SK-N-DZ (cell line): ENCODE results near the gene CTNNBL1.
A peak's percentile ranks its signal among the peaks of the same experiment; 100 is the strongest.
"Not testable (repeated sequence)": the region's sequence is repeated elsewhere in the genome, so short reads cannot be mapped to it uniquely, and the experiment has no call there.

Experiments
- DNase-seq: peaks from one replicate; pipeline ENCODE4 v3.0.0-alpha.2; 2015; ENCODE audit warnings: low spot score

The CTNNBL1 gene

DNA sequence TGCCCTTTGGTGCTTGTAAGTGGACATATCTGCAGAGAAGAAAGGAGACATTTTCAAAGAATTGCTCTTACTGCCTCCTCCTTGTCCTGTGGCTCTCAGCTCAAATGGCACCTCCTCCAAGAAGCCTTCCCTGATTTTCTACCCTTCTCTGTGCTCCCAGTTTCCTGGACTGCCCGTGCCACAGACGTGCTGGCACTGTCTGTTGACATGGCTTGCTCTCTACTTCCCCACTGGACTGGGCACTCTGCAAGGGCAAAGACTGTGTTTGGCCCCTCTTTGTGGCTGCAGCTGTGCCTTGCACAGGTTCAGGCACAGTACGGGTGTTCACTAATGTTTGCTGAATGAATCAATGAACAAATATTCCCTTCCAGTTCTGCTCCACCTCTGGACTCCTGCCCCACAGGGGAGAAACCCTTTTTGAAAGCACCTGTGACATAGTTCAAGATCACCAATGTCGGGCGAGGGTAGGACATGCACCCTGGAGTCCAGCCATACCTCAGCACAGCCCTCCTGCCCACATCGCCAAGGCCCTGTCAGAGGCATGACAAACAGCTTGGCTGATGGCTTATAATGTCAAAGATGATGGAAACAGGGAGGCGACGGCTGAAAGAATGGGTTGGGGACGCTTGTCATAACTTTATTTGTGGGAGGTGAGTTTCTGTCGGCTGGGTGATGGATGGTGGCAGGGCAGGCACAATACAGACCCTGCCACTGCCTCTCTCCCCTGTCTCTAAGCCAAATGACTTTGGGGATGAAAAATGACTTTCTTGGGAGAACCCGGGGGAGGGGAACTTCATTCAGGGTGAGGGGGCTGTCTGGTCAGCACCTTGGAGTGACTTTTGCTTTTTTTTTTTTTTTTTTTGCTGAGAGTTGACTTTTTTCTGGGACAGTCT is 15.6 kb upstream of the CTNNBL1 start:
- DNase-seq: no peak

DNA sequence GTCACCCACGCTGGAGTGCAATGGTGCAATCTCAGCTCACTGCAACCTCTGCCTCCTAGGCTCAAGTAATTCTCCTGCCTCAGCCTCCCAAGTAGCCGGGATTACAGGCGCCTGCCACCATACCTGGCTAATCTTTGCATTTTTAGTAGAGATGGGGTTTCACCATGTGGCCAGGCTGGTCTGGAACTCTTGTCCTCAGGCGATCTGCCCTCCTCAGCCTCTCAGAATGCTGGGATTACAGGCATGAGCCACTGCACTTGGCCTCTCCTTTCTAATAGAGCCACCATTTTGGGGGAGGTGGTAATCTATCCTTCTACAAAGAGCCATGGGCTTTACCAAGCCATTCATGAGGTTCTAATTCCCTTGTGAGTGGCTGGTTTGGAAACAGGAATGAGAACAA is 14.1 kb upstream of the CTNNBL1 start:
- not testable (repeated sequence) for DNase-seq

DNA sequence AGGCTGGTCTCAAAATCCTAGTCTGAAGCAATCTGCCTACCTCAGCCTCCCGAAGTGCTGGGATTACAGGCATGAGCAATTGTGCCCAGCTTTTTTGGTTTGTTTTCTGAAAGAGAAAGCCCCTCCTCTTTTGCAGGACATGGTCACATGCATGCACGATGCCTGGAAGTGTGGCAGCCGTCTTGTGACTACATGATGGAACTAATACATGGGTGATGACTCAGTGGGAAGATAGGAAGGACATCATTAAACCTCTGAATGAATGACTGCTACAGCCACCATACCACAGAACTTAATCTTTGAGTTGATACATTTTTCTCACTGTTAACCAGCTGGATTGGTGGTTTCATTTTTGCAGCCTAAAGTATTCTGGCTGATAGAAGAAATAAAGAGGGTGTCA is 13.4 kb upstream of the CTNNBL1 start:
- DNase-seq: no peak

DNA sequence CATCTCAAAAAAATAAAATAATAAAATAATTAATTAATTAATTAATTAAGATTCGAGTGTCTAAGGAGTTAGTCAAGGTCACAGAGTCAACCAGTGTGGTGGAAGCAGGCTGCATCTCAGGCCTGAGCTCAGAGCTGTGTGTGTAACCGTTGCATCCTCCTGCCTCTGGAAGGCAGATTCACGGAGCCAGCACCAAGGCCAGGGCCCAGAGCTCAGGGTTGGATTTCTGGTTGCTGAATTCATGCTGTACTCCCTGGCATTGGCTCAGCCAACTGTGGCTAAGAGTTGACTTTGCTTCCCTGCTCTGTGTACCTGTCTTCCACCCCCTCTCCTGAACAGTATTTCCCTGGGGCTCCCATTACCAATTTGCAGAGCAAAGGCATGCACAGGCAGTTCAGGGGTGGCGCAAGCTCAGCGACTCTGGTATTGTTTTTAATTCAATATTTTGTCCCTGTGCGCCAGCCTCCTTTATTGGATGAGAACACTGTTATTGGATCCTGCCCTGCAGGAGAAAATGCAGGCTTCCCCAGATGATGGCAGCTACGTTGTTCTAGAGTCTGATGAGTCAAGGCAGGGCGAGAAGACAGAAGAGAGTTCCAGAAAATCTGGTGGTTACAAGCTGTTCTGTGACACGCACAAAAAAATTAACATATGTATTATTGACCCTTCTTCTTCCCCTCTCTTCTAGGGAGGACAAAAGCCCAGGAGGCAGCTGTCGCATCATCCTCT is 12.3 kb upstream of the CTNNBL1 start:
- DNase-seq: peak; percentile 72

DNA sequence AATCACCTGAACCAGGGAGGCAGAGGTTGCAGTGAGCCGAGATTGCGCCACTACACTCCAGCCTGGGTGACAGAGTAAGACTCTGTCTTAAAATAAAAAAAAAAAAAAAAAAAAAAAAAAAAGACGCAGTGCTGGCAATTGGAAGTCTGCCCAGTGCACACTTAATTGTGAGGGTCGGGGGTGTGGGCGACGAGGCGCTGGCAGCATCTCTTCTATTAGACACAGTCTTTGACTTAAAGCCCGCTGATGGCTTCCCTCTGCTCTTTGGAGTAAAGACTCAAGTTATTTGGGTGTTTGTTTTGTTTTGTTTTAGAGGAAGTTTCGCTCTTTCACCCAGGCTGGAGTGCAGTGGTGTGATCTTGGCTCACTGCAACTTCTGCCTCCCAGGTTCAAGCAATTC is 10.7 kb upstream of the CTNNBL1 start:
- DNase-seq: not testable (repeated sequence)

DNA sequence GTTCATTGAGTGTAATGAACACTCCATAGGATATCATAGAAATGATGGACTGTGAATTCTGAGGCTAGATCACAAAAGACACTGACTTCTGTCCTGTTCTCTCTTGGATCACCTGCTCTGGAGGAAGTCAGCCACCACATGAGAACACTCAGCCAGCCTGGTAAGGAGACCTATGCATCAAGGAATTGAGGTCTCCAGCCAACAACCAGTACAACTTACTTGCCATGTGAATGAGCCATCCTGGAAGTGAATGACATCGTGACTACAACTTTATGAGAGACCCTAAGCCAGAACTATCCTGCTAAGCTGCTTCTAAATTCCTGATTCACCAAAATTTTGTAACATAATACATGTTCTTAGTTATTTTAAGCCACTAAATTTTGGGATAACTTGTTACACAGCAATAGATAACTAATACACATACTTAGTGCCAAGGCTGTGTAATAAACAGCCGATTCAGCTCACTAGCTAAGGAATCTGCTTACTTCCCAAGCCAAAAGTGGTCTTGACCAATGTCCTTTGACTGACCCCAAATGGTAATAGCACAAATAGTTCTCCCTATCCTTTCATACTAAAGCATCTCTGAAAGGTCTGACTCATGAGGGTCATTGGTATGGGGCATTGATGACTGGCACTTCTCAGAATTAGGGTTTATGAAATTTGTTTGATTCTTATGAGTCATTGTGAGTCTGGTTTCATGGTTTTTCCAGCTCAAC is 6.9 kb upstream of the CTNNBL1 start:
- DNase-seq: no peak

DNA sequence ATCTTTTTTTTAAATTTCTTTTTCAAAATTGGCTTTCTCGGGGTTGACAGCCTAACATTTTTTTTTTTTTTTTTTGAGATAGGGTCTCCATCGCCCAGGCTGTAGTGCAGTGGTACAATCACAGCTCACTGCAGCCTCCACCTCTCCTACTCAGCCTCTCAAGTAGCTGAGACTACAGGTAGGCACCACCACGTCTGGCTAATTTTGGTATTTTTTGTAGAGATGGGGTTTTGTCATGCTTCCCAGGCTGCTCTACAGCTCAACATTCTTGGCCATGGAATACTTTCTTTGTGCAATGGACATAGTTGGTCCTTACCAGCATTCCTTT is 6.4 kb upstream of the CTNNBL1 start:
- no peak for DNase-seq

DNA sequence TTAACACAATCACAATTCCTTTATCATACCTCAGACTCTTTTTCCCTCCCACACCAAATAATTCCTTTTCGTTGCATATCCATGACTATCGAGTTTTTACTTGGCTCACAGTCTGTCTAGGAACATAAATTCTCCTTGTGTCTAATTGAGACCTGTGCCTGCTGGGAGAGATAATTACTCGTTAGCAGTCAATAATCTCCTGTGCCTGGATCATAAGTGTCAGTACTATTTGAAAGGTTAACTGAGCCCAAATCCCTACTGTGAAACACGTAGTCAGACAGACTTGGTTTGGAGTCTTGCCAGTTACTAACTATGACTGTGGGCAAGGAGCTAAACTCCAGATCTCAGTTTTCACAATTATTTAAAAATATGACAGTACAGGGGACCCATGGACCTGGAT is 5.7 kb upstream of the CTNNBL1 start:
- no peak for DNase-seq

DNA sequence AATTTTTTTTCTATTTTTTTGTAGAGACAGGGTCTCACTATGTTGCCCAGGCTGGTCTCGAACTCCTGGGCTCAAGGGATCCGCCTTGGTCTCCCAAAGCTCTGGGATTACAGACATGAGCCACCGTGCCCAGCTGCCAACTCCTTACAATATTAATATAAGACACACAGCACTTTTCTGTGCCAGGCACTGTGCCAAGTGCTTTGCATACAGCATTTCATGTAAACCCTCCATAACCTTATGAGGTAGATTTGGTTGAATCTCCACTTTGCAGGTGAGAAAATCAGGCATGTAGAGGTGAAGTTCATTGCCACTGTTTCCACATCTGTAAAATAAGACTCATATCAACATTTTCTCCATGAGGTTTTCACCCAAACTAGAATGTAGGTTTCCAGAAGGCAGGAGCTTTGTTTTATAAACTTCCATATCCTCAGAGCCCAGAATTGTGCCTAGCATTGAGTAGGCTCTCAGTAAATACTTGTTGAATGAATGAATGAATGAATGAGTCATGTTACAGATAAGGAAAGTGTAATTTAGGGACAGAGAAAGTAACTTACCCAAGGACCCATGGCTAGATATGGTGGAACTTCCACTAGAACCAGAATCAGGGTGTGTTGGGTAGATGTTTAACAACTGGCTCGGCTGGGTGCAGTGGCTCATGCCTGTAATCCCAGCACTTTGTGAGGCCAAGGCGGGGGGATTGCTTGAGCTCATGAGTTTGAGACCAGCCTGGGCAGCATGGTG is 3.0 kb upstream of the CTNNBL1 start:
- no peak for DNase-seq

DNA sequence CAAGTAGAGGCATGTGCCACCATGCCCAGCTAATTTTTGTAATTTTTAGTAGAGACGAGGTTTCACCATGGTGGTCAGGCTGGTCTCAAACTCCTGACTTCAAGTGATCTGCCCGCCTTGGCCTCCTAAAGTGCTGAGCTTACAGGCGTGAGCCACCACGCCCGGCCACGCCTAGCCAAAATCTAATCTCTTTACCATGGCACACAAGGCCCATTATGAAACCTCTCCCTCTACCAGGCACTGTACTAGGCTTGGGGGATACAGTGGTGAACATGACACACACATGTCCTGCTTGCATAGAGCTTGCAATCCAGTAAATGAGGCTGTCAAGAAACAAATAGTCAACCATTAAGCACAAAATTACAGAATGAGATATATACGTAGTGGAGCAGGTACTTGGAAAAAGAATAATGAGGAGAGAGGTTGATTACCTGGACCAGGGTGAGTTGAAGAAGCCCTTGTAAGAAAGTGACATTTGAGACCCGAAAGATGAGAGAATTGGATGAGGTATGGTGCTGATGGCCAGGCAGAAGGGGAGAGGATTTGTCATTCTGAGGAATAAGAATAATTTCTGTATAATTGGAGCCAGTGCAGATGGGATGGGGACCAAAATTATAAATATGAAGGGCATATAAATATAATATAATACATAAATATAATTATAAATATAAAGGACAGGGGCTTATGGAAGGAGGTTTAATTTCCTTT is 1.2 kb upstream of the CTNNBL1 start:
- DNase-seq: no peak

DNA sequence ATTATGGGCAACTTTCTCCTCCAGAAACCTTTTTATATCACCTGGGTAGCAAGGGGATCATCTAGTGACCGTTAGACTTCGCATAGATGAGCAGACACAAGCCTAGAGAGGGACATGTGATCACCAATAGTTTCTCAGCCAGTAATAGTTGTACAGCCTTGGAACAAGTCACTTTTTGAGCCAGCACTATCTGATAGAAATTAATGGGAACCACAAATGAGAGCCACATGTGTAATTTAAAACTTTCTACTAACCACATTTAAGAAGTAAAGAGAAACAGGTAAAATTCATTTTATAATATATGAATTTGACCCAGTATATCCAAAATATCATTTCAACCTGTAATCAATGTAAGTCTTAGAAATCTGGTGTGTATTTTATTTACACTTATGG is 592 bp upstream of the CTNNBL1 start:
- no peak for DNase-seq

DNA sequence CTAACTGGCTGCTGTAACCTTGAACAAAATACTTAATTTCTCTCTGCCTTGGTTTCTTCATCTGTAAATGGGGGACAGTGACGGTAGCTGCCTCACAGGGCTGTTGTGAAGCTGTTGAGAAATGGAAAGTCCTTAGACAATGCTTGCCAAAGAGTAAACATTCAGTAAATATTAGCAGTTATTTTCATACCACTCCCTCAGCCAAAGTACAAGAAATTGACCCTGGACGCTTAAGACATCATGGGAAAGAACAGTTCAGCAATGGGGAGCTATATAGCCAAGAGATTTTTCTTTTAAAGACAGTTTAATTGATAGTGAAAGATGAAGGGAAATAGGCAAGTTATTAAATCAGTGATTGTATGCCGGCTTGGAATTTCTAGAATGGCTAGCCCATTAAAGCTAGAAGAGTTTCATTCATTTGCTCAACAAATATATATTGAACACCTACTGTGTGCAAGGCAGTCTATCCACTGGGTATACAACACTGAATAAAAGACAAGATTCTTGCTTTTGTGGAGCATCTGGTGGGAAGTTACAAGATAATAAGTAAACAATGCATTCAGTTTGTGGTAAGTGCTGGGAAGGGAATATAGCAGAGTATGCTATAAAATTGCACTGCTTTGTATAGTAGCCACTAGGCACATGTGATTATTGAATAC is 2.0 kb downstream of the CTNNBL1 start:
- no peak for DNase-seq

DNA sequence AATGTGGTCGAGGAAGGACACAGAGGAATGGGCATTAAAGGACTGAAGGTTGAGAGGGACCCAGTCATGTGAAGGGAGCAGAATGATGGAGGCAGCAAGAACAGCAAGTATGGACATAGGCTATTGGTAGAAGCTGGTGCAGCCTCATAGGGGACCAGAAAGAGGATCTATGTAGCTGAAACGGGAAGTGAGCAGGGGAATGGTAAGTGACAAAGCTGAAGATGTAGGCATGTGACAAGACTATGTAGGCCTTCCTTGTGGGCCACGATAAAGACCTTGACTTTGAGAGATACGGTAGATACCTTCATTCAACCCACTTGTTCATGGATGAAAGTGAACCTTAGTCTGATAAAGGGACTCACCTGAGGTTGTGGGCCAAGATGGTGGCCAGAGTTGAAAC is 3.5 kb downstream of the CTNNBL1 start:
- DNase-seq: no peak

DNA sequence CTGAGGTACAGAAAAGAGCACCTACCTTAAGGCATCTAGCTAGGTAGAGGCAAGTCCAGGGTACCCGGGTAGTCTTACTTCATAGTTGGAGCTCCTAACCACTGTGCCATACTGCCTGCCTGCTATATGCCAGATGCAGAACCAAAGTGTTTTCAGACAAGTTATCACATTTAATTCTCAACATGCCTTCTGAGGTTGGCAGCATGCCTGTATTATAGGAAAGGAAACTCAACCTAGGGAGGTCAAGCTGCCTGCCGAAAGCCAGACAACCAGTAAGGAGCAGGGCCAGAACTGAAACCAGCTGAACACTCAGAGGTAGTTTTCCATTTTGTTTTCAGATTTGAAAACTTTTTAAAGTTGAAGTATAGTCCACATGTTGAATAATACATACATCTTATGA is 5.4 kb downstream of the CTNNBL1 start:
- no peak for DNase-seq

DNA sequence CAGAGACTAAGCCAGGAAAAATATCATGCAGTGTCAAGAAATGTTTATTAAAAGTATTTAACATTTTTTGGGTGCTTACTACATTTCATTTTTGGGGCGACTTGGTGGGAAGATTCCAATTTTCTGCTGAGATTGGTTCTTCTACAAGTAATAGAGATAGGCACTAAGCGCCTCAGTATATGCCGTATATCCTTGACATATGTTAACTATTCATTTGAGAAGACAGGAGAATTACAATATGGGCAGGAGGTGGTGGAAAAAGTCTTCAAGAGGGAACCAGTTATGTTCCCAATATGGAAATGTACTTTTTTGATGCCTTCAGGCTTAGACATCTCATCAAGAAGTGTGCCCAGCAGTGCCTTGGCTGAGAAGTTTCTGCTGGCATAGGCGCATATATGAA is 6.5 kb downstream of the CTNNBL1 start:
- no peak for DNase-seq

DNA sequence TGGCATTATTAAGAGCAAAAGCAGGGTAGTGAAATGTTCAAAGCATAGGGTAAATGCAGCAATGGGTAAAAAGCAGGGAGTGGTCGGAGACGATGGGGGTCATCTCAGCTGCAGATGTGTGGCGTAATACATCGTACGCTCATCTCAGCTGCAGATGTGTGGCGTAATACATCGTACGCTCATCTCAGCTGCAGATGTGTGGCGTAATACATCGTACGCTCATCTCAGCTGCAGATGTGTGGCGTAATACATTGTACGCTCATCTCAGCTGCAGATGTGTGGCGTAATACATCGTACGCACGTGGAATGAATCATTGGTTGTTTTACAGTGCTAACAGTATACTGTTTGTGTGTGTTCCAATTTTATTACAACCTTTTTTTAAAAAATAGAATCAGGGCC is 7.8 kb downstream of the CTNNBL1 start:
- DNase-seq: not testable (repeated sequence)

DNA sequence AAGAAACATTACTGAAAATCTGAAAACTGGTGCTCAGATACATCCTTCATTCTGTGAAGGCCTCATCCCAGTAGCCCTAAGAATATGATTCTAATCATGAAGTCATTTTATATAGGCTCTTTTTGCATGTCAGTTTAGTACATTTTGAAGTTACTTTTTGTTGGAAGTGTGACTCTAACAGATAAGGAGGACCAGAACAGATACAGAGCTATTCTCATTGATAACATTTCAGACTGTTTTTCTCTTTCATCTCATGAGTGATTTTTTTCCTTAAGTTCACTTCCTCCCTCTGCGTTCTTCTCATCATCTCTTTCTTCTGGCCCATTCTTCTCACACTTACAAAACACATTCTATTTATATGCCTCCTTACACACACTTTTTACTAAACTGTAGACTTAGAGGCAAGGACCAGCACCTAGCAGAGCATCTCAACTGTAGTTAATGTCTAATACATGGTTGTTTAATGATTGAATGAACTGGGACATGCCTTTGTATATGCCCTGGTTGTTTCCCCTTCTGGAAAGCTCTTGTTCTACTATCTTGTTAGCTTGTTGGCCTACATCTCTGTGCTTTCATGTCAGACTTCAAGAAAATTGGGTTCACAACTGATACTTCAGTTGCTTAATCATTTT is 8.7 kb downstream of the CTNNBL1 start:
- no peak for DNase-seq

DNA sequence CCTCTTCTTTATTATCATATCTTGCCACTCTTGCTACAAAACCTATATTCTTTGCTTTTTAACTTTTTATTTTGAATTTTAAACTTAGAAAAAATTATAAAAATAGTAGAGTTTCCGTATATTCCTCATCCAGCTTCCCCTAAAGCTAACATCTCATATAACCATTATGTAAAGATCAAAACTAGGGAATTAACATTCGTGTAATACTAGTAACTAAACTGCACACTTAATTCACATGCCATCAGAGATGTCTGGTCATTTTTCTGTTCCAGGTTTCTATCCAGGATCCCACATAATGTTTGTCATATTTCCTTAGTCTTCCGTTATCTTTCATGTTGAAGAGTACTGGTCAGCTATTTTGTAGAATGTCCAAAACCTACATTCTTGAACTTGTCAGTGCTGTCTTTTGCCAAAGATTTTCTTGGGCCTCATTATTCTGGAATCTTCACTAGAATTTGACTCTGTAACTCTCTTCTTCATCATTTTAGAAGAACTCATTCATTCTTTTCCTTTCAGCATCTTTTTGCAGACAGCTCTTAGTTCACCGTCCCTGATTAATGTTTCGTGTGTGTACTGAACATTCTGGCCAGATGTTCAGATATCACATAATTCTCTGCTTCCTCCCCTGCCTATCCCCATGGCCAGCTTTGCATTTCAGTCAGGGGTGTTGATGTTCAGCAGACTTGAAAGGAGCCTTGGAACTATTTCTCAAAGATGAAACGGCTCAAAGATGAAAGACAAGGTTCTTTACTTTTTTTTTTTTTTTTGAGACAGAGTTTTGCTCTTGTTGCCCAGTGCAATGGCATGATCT is 9.4 kb downstream of the CTNNBL1 start:
- no peak for DNase-seq

DNA sequence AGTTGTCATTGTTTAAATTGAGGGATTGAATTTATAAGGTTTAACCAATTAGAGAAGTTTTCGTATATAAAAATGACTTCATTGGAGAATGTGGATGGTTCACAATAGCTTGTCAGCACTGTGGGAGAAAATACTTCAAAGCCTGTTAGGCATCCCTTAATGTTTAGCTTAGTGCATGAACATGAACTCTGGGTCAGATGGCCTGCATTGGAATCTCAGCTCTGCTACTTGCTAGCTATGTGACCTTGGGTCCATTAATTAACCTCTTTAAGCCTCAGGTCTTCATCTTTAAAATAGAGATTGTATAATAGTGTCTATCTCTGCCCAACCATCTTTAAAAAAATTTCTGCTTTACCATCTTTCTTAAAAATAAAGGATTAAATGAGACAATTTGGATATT is 11.1 kb downstream of the CTNNBL1 start:
- no peak for DNase-seq
